Smooth muscle cell (in vitro differentiated cells): ENCODE data around the gene CTH. TPM values are rescaled to one million over a fixed set of nuclear protein-coding genes. Genes with fewer than 3 reads are reported as not detected.
A peak's percentile ranks its signal among the peaks of the same experiment; 100 is the strongest.

ENCODE experiments used
- DNase-seq: peaks from one replicate; lab custom pipeline; 2025; ENCODE audit not compliant: unreplicated experiment; lab: John Stamatoyannopoulos, UW
- H2AFZ ChIP-seq: fragments of 200-600 bp; sonication (generic); 2 replicates; pipeline ENCODE4 v1.6.0; 2016; ENCODE audit warnings: antibody characterized with exemption, low read depth, mild to moderate bottlenecking
- H3F3A ChIP-seq: fragments of 200-600 bp; sonication (generic); 2 replicates; pipeline ENCODE4 v1.6.0; 2017; ENCODE audit warnings: antibody characterized with exemption, low read depth
- H3K27ac ChIP-seq: fragments of 200-600 bp; sonication (generic); 2 replicates; pipeline ENCODE4 v1.5.1; 2016; ENCODE audit warnings: low read depth, mild to moderate bottlenecking
- H3K27me3 ChIP-seq: fragments of 200-600 bp; sonication (generic); 2 replicates; pipeline ENCODE4 v1.6.1; 2016; ENCODE audit warnings: low read depth, mild to moderate bottlenecking
- H3K36me3 ChIP-seq: fragments of 200-600 bp; sonication (generic); 2 replicates; pipeline ENCODE4 v1.5.1; 2016; ENCODE audit warnings: low read depth
- H3K4me1 ChIP-seq: fragments of 200-600 bp; sonication (generic); 2 replicates; pipeline ENCODE4 v1.5.1; 2016; ENCODE audit warnings: low read depth
- H3K4me2 ChIP-seq: fragments of 200-600 bp; sonication (generic); 2 replicates; pipeline ENCODE4 v1.6.0; 2016; ENCODE audit warnings: mild to moderate bottlenecking
- H3K4me3 ChIP-seq: fragments of 200-600 bp; sonication (generic); 2 replicates; pipeline ENCODE4 v1.5.1; 2016; ENCODE audit warnings: mild to moderate bottlenecking
- H3K79me2 ChIP-seq: fragments of 200-600 bp; sonication (generic); 2 replicates; pipeline ENCODE4 v1.6.0; 2016; ENCODE audit warnings: low read depth, mild to moderate bottlenecking
- H3K9ac ChIP-seq: fragments of 200-600 bp; sonication (generic); 2 replicates; pipeline ENCODE4 v1.6.0; 2016; ENCODE audit warnings: low read depth
- H3K9me3 ChIP-seq: fragments of 200-600 bp; sonication (generic); replicated peaks from 2 replicates; pipeline ENCODE4 v1.5.1; 2016; ENCODE audit warnings: low read depth
- H4K20me1 ChIP-seq: fragments of 200-600 bp; sonication (generic); 2 replicates; pipeline ENCODE4 v1.6.0; 2016; ENCODE audit warnings: low read depth
- WGBS: methylation state at CpG from one replicate; pipeline ENCODE4 v1.1.7; 2016; ENCODE audit warnings: low lambda C conversion rate; 5-methylcytosine and 5-hydroxymethylcytosine counted together
- polyA plus RNA-seq: library from polyadenylated mRNA; unstranded; fragments of >200 nt; fragmentation: Nextera tagmentation; extraction: Ambion mirVana; gene quantifications from 2 replicates; pipeline ENCODE4 v1.2.1, GENCODE V29; 2016
- total RNA-seq: library from RNA; depleted of rRNA; stranded (reverse); fragments of >200 nt; gene quantifications from 2 replicates; pipeline ENCODE4 v1.2.3, GENCODE V29; 2014
- TF ChIP-seq, protein P1 (sequence below): fragments of 200-600 bp; sonication (generic); IDR thresholded peaks from 2 replicates; pipeline ENCODE4 v1.5.1; 2017; ENCODE audit warnings: borderline replicate concordance, mild to moderate bottlenecking, antibody characterized with exemption; ENCODE audit not compliant: insufficient read depth, poor library complexity, severe bottlenecking

Gene CTH
- total and polyA plus RNA-seq, 2 experiments from 2014 or later, result 6.5 to 11.9 TPM

DNA sequence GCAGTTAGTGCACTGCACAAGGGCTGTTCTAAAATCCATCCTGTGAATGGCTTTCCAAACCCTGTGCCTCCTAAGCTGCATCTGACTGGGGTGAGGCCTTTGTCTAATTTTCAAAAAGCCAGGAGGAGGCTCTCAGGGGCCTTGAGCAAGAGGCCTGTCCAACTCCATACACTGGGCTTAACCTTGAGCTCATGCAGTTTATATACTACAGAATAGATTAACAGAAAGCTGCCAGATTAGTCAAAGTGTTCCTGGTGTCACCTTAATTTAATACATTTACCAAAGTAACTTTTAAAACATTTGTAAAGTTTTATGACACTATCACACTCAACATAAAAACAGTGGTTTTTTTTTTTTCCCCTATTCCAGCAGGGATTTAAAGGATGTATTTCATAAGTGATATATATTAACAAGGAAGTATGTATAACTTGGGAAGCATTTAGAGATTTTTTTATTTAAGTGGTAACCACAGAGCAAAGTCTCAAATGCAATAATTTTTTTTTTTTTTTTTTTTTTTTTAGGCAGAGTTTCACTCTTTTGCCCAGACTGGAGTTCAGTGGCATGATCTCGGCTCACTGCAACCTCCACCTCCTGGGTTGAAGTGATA lies 23.3 kb downstream of the CTH start:
- Histone ChIP-seq H3K9me3 (no peaks in the 10 kb centered on the region), H3K4me1 (no peaks in the 10 kb centered on the region), H3K4me2 (no peak overlapping the region), H3K79me2 (no peaks in the 10 kb centered on the region), H2AFZ (no peak overlapping the region), H3K9ac (no peak overlapping the region), H3K36me3 (peaks cover 5% of the 10 kb centered on the region), H3K27ac (no peak overlapping the region), H3K27me3 (no peaks in the 10 kb centered on the region), H3F3A (no peaks in the 10 kb centered on the region), H3K4me3 (no peak overlapping the region), H4K20me1 (no peaks in the 10 kb centered on the region)
- WGBS, result 100% methylated on average over 1 of the region's 1 CpG
- TF ChIP-seq, protein P1, sequence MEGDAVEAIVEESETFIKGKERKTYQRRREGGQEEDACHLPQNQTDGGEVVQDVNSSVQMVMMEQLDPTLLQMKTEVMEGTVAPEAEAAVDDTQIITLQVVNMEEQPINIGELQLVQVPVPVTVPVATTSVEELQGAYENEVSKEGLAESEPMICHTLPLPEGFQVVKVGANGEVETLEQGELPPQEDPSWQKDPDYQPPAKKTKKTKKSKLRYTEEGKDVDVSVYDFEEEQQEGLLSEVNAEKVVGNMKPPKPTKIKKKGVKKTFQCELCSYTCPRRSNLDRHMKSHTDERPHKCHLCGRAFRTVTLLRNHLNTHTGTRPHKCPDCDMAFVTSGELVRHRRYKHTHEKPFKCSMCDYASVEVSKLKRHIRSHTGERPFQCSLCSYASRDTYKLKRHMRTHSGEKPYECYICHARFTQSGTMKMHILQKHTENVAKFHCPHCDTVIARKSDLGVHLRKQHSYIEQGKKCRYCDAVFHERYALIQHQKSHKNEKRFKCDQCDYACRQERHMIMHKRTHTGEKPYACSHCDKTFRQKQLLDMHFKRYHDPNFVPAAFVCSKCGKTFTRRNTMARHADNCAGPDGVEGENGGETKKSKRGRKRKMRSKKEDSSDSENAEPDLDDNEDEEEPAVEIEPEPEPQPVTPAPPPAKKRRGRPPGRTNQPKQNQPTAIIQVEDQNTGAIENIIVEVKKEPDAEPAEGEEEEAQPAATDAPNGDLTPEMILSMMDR, result no peak
- no peak for DNase-seq

DNA sequence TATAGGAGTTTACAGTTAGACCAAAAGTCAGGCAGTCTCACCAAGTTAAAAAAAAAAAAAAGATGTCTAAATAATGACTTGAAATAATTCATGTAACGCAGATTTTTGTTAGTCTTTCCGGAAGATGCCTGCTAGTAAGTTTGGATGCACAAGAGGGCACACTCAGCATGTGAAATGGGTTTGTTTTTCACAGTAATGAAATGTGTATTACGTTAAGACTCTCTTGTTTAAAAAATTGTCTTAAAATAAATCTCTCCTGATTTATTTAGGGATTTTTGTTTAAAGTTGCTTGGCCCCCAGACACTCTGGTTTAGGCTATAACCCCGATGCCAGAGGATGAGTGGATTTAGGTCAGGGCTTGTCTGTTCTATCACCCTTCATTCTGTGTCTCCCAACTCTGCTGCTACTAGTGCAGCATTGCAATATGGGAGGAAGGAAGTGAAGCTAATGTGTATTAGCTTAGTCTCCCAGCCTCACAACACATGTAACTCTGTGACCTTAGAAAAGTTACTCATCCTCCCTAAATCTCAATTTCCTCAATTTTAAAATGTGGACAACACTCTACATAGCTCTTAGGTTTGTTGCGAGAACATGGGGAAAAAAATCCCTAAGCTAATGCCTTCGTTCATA lies 25.7 kb downstream of the CTH start:
- TF ChIP-seq, protein P1, result peak; percentile 22
- Histone ChIP-seq H3K4me3 (no peak overlapping the region), H3K4me1 (no peaks in the 10 kb centered on the region), H4K20me1 (no peaks in the 10 kb centered on the region), H3K27me3 (no peaks in the 10 kb centered on the region), H3K79me2 (no peaks in the 10 kb centered on the region), H3K27ac (no peak overlapping the region), H3K36me3 (peaks cover 5% of the 10 kb centered on the region), H3F3A (no peaks in the 10 kb centered on the region), H2AFZ (no peak overlapping the region), H3K9ac (no peak overlapping the region), H3K9me3 (no peaks in the 10 kb centered on the region), H3K4me2 (no peak overlapping the region)
- no peak for DNase-seq
- WGBS, result 78% methylated on average over 6 of the region's 6 CpGs

DNA sequence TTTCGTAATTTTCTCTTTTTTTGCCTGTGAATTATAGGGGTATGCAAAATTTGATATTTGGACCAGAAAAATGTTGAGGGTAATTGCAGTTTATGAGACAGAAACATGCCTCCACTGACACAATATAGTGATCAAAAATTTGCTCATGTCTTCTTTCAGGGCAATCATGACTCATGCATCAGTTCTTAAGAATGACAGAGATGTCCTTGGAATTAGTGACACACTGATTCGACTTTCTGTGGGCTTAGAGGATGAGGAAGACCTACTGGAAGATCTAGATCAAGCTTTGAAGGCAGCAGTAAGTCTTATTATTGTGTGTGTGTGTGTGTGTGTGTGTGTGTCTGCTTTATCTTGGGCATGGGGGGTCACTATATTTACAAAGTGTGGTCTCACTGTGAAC lies 27.5 kb downstream of the CTH start:
- Histone ChIP-seq H3F3A (no peaks in the 10 kb centered on the region), H3K4me1 (no peaks in the 10 kb centered on the region), H3K9ac (no peak overlapping the region), H2AFZ (no peak overlapping the region), H3K36me3 (no peaks in the 10 kb centered on the region), H3K4me3 (no peak overlapping the region), H3K4me2 (no peak overlapping the region), H3K9me3 (no peaks in the 10 kb centered on the region), H3K79me2 (no peaks in the 10 kb centered on the region), H3K27ac (no peak overlapping the region), H3K27me3 (no peaks in the 10 kb centered on the region), H4K20me1 (no peaks in the 10 kb centered on the region)
- DNase-seq, result no peak
- TF ChIP-seq, protein P1, result no peak
- WGBS, result 81% methylated on average over 2 of the region's 2 CpGs
